CD14-positive monocyte (primary cell): ENCODE results near the gene POLR2B. TPM values are rescaled to one million over a fixed set of nuclear protein-coding genes. Genes with fewer than 3 reads are reported as not detected.
"Not testable (repeated sequence)": the region's sequence is repeated elsewhere in the genome, so short reads cannot be mapped to it uniquely, and the experiment has no call there.

ENCODE experiments used
- DNase-seq, 3 donors: peaks; one replicate each; pipeline ENCODE4 v3.0.0-alpha.2; 2011 to 2022
- H2AFZ ChIP-seq: 2 replicates; pipeline ENCODE4 v1.6.0; 2012; ENCODE audit warnings: mild to moderate bottlenecking, low read depth, low read length, inconsistent platforms; ENCODE audit not compliant: insufficient read depth, poor library complexity, severe bottlenecking
- H3K27ac ChIP-seq, 2 donors: 1 replicate in 1 of 2; 2 replicates in 1 of 2; pipeline ENCODE4 v1.5.1; 2012 to 2013; ENCODE audit warnings: low read length in 2 of 2, control low read depth in 1 of 2, inconsistent platforms in 1 of 2, low read depth in 1 of 2, mild to moderate bottlenecking in 1 of 2
- H3K27me3 ChIP-seq, 2 donors: one replicate each; pipeline versions ENCODE4 v1.6.0 to v1.6.1; 2011 to 2013; ENCODE audit warnings: low read length in 2 of 2; ENCODE audit not compliant: control insufficient read depth in 2 of 2, insufficient read depth in 2 of 2
- H3K36me3 ChIP-seq, 2 donors: replicated peaks in 1 of 2; 1 replicate in 1 of 2; 2 replicates in 1 of 2; pipeline versions ENCODE4 v1.5.1 to v1.6.1; 2012 to 2013; ENCODE audit warnings: low read length in 2 of 2, control low read depth in 1 of 2, inconsistent platforms in 1 of 2, mild to moderate bottlenecking in 1 of 2; ENCODE audit not compliant: insufficient read depth in 2 of 2, control insufficient read depth in 1 of 2
- H3K4me1 ChIP-seq, 2 donors: 1 replicate in 1 of 2; 2 replicates in 1 of 2; pipeline versions ENCODE4 v1.5.1 to v1.6.1; 2012 to 2013; ENCODE audit warnings: low read length in 2 of 2, control low read depth in 1 of 2, inconsistent platforms in 1 of 2, mild to moderate bottlenecking in 1 of 2, moderate library complexity in 1 of 2; ENCODE audit not compliant: insufficient read depth in 2 of 2, control insufficient read depth in 1 of 2
- H3K4me2 ChIP-seq: replicated peaks from 2 replicates; pipeline ENCODE3; 2012; ENCODE audit warnings: low read length, moderate library complexity, mild to moderate bottlenecking; ENCODE audit not compliant: poor library complexity, severe bottlenecking; ENCODE audit errors: extremely low read depth
- H3K4me3 ChIP-seq, 3 experiments: fragments of 200-600 bp in 1 of 3; sonication (generic) in 1 of 3; replicated peaks in 1 of 3; 1 replicate in 2 of 3; 2 replicates in 1 of 3; pipeline ENCODE4 v1.5.1; 2011 to 2013; ENCODE audit warnings: low read length in 3 of 3, mild to moderate bottlenecking in 3 of 3, control low read depth in 2 of 3, low read depth in 2 of 3, inconsistent platforms in 1 of 3, moderate library complexity in 1 of 3
- H3K79me2 ChIP-seq: 2 replicates; pipeline ENCODE4 v1.6.0; 2012; ENCODE audit warnings: mild to moderate bottlenecking, control low read depth, inconsistent platforms, low read length, moderate library complexity; ENCODE audit not compliant: insufficient read depth
- H3K9ac ChIP-seq: 2 replicates; pipeline ENCODE4 v1.6.0; 2017; ENCODE audit warnings: low read length, mild to moderate bottlenecking; ENCODE audit not compliant: insufficient read depth, poor library complexity, severe bottlenecking
- H3K9me3 ChIP-seq, 2 donors: replicated peaks in 1 of 2; 1 replicate in 1 of 2; 2 replicates in 1 of 2; pipeline versions ENCODE4 v1.5.1 to v1.6.1; 2012 to 2013; ENCODE audit warnings: low read length in 2 of 2, control low read depth in 1 of 2; ENCODE audit not compliant: control insufficient read depth in 1 of 2, insufficient read depth in 1 of 2
- H4K20me1 ChIP-seq: 2 replicates; pipeline ENCODE4 v1.6.0; 2012; ENCODE audit warnings: mild to moderate bottlenecking, low read length, control low read depth, moderate library complexity; ENCODE audit not compliant: insufficient read depth
- H3K27ac Mint-ChIP-seq, 7 donors: one replicate each; pipeline ENCODE4 v1.8.0; 2020; ENCODE audit warnings: mild to moderate bottlenecking in 7 of 7, mixed read lengths in 7 of 7, moderate library complexity in 6 of 7, inconsistent platforms in 2 of 7
- H3K27me3 Mint-ChIP-seq, 3 donors: one replicate each; pipeline ENCODE4 v1.8.0; 2021 to 2022; ENCODE audit warnings: low read depth in 3 of 3, mild to moderate bottlenecking in 3 of 3, mixed read lengths in 3 of 3, moderate library complexity in 3 of 3, inconsistent platforms in 1 of 3
- H3K36me3 Mint-ChIP-seq, 2 donors: one replicate each; pipeline ENCODE4 v1.8.0; 2020; ENCODE audit warnings: mixed read lengths in 2 of 2, inconsistent platforms in 1 of 2, mild to moderate bottlenecking in 1 of 2
- H3K4me1 Mint-ChIP-seq: one replicate; pipeline ENCODE4 v1.8.0; 2020; ENCODE audit warnings: mild to moderate bottlenecking, mixed read lengths
- H3K4me3 Mint-ChIP-seq, 2 donors: one replicate each; pipeline ENCODE4 v1.8.0; 2020; ENCODE audit warnings: mild to moderate bottlenecking in 2 of 2, mixed read lengths in 2 of 2, moderate library complexity in 1 of 2
- H3K9me3 Mint-ChIP-seq, 7 donors: one replicate each; pipeline ENCODE4 v1.8.0; 2020 to 2022; ENCODE audit warnings: mixed read lengths in 7 of 7, mild to moderate bottlenecking in 6 of 7, moderate library complexity in 6 of 7, inconsistent platforms in 2 of 7
- WGBS: methylation state at CpG from one replicate; pipeline ENCODE4 v1.1.5; 2013; ENCODE audit warnings: missing lambda C conversion rate; ENCODE audit not compliant: insufficient coverage; 5-methylcytosine and 5-hydroxymethylcytosine counted together
- intact Hi-C, 2 donors: fragments of 100-400 bp; cut with micrococcal nuclease; formaldehyde crosslinking; loops; one replicate each; pipeline versions ENCODE4 v1.15.0 to v1.15.1; 2023
- polyA plus RNA-seq, 3 donors: library from polyadenylated mRNA; depleted of rRNA in 1 of 3; unstranded in 2 of 3; stranded (reverse) in 1 of 3; fragments of 300-500 nt in 2 of 3; fragments of >200 nt in 1 of 3; fragmentation: Illumina TruSeq in 2 of 3; gene quantifications; 1 replicate in 2 of 3; 2 replicates in 1 of 3; pipeline ENCODE4 v1.2.3, GENCODE V29; 2012 to 2021
- TF ChIP-seq, protein P1 (sequence below): fragments of 200-600 bp; IDR thresholded peaks from one replicate; pipeline ENCODE4 v1.8.0; 2022; ENCODE audit warnings: antibody characterized with exemption, mild to moderate bottlenecking

The POLR2B gene
- polyA plus RNA-seq, 3 donors: 29.0 to 42.1 (median 36.1) TPM

DNA sequence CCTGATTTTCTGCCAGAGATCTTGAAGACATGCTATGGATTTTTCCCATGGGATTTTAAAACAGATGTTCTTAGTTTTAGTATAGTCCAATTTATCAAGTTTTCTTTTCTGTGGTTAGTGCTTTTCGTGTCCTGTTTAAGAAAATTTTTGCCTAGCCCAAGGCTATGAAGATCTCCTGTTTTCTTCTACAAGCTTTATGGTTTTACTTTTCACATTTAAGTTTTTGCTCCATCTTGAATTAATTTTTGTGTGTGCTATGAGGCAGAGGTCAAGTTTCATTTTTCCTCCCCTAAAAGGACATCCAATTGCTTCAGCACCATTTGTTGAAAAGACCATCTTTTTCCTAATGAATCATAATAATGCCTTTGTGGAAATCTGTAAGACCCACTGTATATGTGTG is 65.6 kb downstream of the POLR2B start:
- intact Hi-C loops: no loop called here

DNA sequence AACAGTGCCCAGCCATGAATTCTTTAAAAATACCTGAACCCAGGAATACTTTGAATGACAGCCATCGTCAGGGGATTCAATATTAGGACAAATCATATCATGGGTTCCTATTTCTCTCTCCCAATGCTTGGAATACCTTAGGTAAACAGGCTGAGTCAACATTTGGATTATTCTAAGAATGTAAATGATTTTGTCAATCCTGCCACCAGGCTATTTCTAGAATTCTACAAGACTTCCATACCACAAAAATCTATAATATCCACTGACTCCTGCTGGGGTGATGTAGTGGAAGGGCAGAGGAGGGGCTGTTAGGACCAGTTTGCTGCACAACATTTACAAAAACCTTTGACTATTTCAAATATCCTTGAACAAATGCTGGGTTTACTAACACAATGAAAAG is 66.3 kb downstream of the POLR2B start:
- WGBS: no CpG with 5 or more reads among the region's 1 CpG
- no peak overlapping the region for H2AFZ ChIP-seq
- peaks cover 0 to 2% of the 10 kb centered on the region in 2 donors for H3K9me3 ChIP-seq
- H3K9me3 Mint-ChIP-seq: peaks cover 0 to 8% (median 3%) of the 10 kb centered on the region in 7 donors
- H3K79me2 ChIP-seq: peaks cover 6% of the 10 kb centered on the region
- H3K4me2 ChIP-seq: no peak overlapping the region
- H3K4me3 Mint-ChIP-seq: no peak overlapping the region
- intact Hi-C loops: no loop called here
- H3K36me3 ChIP-seq: peaks cover 3 to 9% of the 10 kb centered on the region in 2 donors
- H3K27ac ChIP-seq: no peak overlapping the region
- no peaks in the 10 kb centered on the region for H3K4me1 Mint-ChIP-seq
- H3K27me3 ChIP-seq: no peaks in the 10 kb centered on the region
- H3K9ac ChIP-seq: no peak overlapping the region
- H3K4me3 ChIP-seq: no peak overlapping the region
- no peaks in the 10 kb centered on the region for H3K4me1 ChIP-seq
- DNase-seq: no peak
- no peaks in the 10 kb centered on the region for H4K20me1 ChIP-seq
- H3K27ac Mint-ChIP-seq: no peak overlapping the region
- peaks cover 8 to 13% of the 10 kb centered on the region in 2 donors for H3K36me3 Mint-ChIP-seq
- peaks cover 0 to 1% (median 0%) of the 10 kb centered on the region in 3 donors for H3K27me3 Mint-ChIP-seq
- TF ChIP-seq, protein P1, sequence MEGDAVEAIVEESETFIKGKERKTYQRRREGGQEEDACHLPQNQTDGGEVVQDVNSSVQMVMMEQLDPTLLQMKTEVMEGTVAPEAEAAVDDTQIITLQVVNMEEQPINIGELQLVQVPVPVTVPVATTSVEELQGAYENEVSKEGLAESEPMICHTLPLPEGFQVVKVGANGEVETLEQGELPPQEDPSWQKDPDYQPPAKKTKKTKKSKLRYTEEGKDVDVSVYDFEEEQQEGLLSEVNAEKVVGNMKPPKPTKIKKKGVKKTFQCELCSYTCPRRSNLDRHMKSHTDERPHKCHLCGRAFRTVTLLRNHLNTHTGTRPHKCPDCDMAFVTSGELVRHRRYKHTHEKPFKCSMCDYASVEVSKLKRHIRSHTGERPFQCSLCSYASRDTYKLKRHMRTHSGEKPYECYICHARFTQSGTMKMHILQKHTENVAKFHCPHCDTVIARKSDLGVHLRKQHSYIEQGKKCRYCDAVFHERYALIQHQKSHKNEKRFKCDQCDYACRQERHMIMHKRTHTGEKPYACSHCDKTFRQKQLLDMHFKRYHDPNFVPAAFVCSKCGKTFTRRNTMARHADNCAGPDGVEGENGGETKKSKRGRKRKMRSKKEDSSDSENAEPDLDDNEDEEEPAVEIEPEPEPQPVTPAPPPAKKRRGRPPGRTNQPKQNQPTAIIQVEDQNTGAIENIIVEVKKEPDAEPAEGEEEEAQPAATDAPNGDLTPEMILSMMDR: no peak

More for the DNA sequence above, 65.6 kb downstream of the POLR2B start:
- Mint-ChIP-seq H3K27me3 (peaks cover 0 to 1% (median 0%) of the 10 kb centered on the region in 3 donors), H3K4me3 (no peak overlapping the region), H3K27ac (peak overlapping the region in 1 of 7 donors; percentile 58), H3K9me3 (peaks cover 0 to 8% (median 3%) of the 10 kb centered on the region in 7 donors), H3K4me1 (no peaks in the 10 kb centered on the region), H3K36me3 (peaks cover 9 to 16% of the 10 kb centered on the region in 2 donors)
- WGBS: no CpG with 5 or more reads among the region's 1 CpG
- Histone ChIP-seq H3K9me3 (peaks cover 0 to 2% of the 10 kb centered on the region in 2 donors), H3K27me3 (no peaks in the 10 kb centered on the region), H3K27ac (no peak overlapping the region), H3K4me3 (no peak overlapping the region), H3K4me2 (no peak overlapping the region), H3K79me2 (peaks cover 6% of the 10 kb centered on the region), H2AFZ (no peak overlapping the region), H3K9ac (no peak overlapping the region), H3K4me1 (no peaks in the 10 kb centered on the region), H3K36me3 (peaks cover 3 to 10% of the 10 kb centered on the region in 2 donors), H4K20me1 (no peaks in the 10 kb centered on the region)
- TF ChIP-seq, protein P1: no peak
- DNase-seq: no peak

DNA sequence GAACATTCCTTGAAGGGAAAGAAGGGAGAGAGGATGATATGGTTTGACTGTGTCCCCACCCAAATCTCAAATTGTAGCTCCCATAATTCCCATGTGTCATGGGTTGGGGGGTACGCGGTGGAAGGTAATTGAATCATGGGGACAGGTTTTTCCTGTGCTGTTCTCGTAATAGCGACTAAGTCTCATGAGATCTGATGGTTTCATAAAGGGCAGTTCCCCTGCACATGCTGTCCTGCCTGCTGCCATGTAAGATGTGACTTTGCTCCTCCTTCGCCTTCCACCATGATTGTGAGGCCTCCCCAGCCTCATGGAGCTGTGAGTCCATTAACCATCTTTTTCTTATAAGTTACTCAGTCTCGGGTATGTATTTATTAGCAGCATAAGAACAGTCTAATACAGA is 68.3 kb downstream of the POLR2B start:
- H3K27me3 Mint-ChIP-seq, H3K36me3 ChIP-seq, H3K4me3 Mint-ChIP-seq, H3K9me3 ChIP-seq, H3K27me3 ChIP-seq, H3K4me2 ChIP-seq, H3K9ac ChIP-seq, H3K4me3 ChIP-seq, H3K27ac ChIP-seq, intact Hi-C loops, DNase-seq, H3K27ac Mint-ChIP-seq, H3K9me3 Mint-ChIP-seq, H3K36me3 Mint-ChIP-seq, H4K20me1 ChIP-seq, H2AFZ ChIP-seq: not testable (repeated sequence)
- H3K4me1 Mint-ChIP-seq: peaks cover 18% of the 10 kb centered on the region
- 100% methylated on average over 2 of the region's 6 CpGs for WGBS
- Histone ChIP-seq H3K4me1 (peaks cover 19 to 20% of the 10 kb centered on the region in 2 donors), H3K79me2 (peaks cover 11% of the 10 kb centered on the region)
